HCT116 (cell line): Measurements from ENCODE around the gene CARNS1. TPM values are rescaled to one million over a fixed set of nuclear protein-coding genes. Genes with fewer than 3 reads are reported as not detected.

Source experiments
- ATAC-seq: fragments of 200-7000 bp; cut with Tn5 transposase; 2 replicates; pipeline ENCODE4 v1.9.1; 2020; ENCODE audit warnings: mild to moderate bottlenecking, moderate library complexity
- BruUV-seq: library from RNA; stranded (reverse); fragments of 400-500 nt; replicated peaks from 2 replicates; lab custom pipeline; 2021; lab: Mats Ljungman, UMichigan
- CTCF ChIA-PET: fragments of 300-600 bp; sonication (Branson Sonifier 250); formaldehyde crosslinking; loops from one replicate; lab custom pipeline; 2021; ENCODE audit warnings: antibody characterized with exemption; lab: Charles Lee
- POLR2A ChIA-PET: fragments of 300-600, 350-600 bp; sonication (Branson Sonifier 250); formaldehyde crosslinking; loops from one replicate; lab custom pipeline; 2021; ENCODE audit warnings: antibody characterized with exemption; lab: Charles Lee
- RAD21 ChIA-PET, 2 experiments: fragments of 300-600 bp; sonication (Branson Sonifier 250); formaldehyde crosslinking; loops; one replicate each; lab custom pipeline; 2023; ENCODE audit warnings: low total read pairs in 2 of 2; ENCODE audit not compliant: uncharacterized antibody in 2 of 2, unreplicated experiment in 2 of 2, low non-redundant PET in 1 of 2; lab: Charles Lee
- DNase-seq: peaks from one replicate; pipeline ENCODE4 v3.0.0-alpha.2; 2010; ENCODE audit warnings: low read depth, low spot score
- H2AFZ ChIP-seq: fragments of 200-600 bp; shearing (Covaris generic), sonication (generic); 2 replicates; pipeline ENCODE4 v1.6.1; 2017; ENCODE audit warnings: low read depth, mixed run types, mixed read lengths, antibody characterized with exemption, low read length; ENCODE audit not compliant: poor library complexity, severe bottlenecking
- H3K27ac ChIP-seq: 2 replicates; pipeline ENCODE4 v1.5.1; 2012; ENCODE audit warnings: low read depth, low read length
- H3K27me3 ChIP-seq: fragments of 200-600 bp; sonication (generic); 2 replicates; pipeline ENCODE4 v1.6.1; 2016; ENCODE audit warnings: mixed run types, low read length, mixed read lengths; ENCODE audit not compliant: insufficient read depth
- H3K36me3 ChIP-seq, 2 experiments: fragments of 200-500 bp in 1 of 2; fragments of 200-600 bp in 1 of 2; sonication (Bioruptor generic) in 1 of 2; sonication (generic) in 1 of 2; 2 replicates each; pipeline versions ENCODE4 v1.5.1 to v1.6.1; 2014 to 2016; ENCODE audit warnings: low read length in 2 of 2, inconsistent platforms in 1 of 2, mixed read lengths in 1 of 2, mixed run types in 1 of 2; ENCODE audit not compliant: insufficient read depth in 2 of 2, control insufficient read depth in 1 of 2
- H3K4me1 ChIP-seq, 2 experiments: fragments of 200-600 bp in 1 of 2; sonication (generic) in 1 of 2; 2 replicates each; pipeline versions ENCODE4 v1.5.1 to v1.6.1; 2012 to 2017; ENCODE audit warnings: low read length in 2 of 2, inconsistent platforms in 1 of 2, mild to moderate bottlenecking in 1 of 2, mixed read lengths in 1 of 2, mixed run types in 1 of 2, moderate library complexity in 1 of 2; ENCODE audit not compliant: insufficient read depth in 2 of 2, control insufficient read depth in 1 of 2
- H3K4me2 ChIP-seq: fragments of 200-600 bp; sonication (generic); 2 replicates; pipeline ENCODE4 v1.6.1; 2017; ENCODE audit warnings: mixed run types, low read length, mixed read lengths
- H3K4me3 ChIP-seq, 2 experiments: fragments of 200-600 bp in 1 of 2; sonication (generic) in 1 of 2; replicated peaks in 1 of 2; 2 replicates each; pipeline ENCODE4 v1.5.1; 2011 to 2016; ENCODE audit warnings: low read length in 2 of 2, control low read depth in 1 of 2, low read depth in 1 of 2, mild to moderate bottlenecking in 1 of 2, mixed read lengths in 1 of 2, mixed run types in 1 of 2
- H3K79me2 ChIP-seq: fragments of 200-600 bp; sonication (generic); 2 replicates; pipeline ENCODE4 v1.6.1; 2017; ENCODE audit warnings: mild to moderate bottlenecking, mixed run types, low read length, moderate library complexity, mixed read lengths; ENCODE audit not compliant: insufficient read depth
- H3K9ac ChIP-seq: fragments of 200-600 bp; sonication (generic); 2 replicates; pipeline ENCODE4 v1.6.1; 2016; ENCODE audit warnings: low read length, mixed read lengths
- H3K9me2 ChIP-seq: fragments of 200-600 bp; sonication (generic), shearing (Covaris generic); 2 replicates; pipeline ENCODE4 v1.6.1; 2017; ENCODE audit warnings: mixed run types, mild to moderate bottlenecking, moderate library complexity; ENCODE audit not compliant: insufficient read depth
- H3K9me3 ChIP-seq, 2 experiments: fragments of 200-500 bp in 1 of 2; fragments of 200-600 bp in 1 of 2; sonication (Bioruptor generic) in 1 of 2; sonication (generic) in 1 of 2; 2 replicates each; pipeline ENCODE4 v1.6.1; 2014 to 2017; ENCODE audit warnings: low read length in 2 of 2, mixed read lengths in 2 of 2, inconsistent platforms in 1 of 2, low read depth in 1 of 2, mild to moderate bottlenecking in 1 of 2, mixed run types in 1 of 2, moderate library complexity in 1 of 2; ENCODE audit not compliant: control insufficient read depth in 1 of 2, insufficient read depth in 1 of 2
- H4K20me1 ChIP-seq: fragments of 200-600 bp; sonication (generic), shearing (Covaris generic); 2 replicates; pipeline ENCODE4 v1.6.1; 2017; ENCODE audit warnings: mixed run types, mild to moderate bottlenecking, moderate library complexity; ENCODE audit not compliant: insufficient read depth
- CBX3 ChIP-seq: IDR thresholded peaks from 2 replicates; pipeline ENCODE4 v1.6.1; 2012; ENCODE audit warnings: low read depth
- CEBPB ChIP-seq: IDR thresholded peaks from 2 replicates; pipeline ENCODE4 v1.6.1; 2012; ENCODE audit warnings: low read depth
- EZH2 ChIP-seq: fragments of 200-600 bp; sonication (generic); IDR thresholded peaks from 2 replicates; pipeline ENCODE4 v1.6.1; 2017; ENCODE audit warnings: antibody characterized with exemption, mixed run types
- FOSL1 ChIP-seq: IDR thresholded peaks from 2 replicates; pipeline ENCODE4 v1.6.1; 2012; ENCODE audit warnings: low read depth
- JUND ChIP-seq: IDR thresholded peaks from 2 replicates; pipeline ENCODE4 v1.6.1; 2012
- SIN3A ChIP-seq: IDR thresholded peaks from 2 replicates; pipeline ENCODE4 v1.6.1; 2012; ENCODE audit warnings: low read depth
- SP1 ChIP-seq: IDR thresholded peaks from 2 replicates; pipeline ENCODE4 v1.6.1; 2012; ENCODE audit warnings: low read depth
- TCF7L2 ChIP-seq: IDR thresholded peaks from 2 replicates; pipeline ENCODE4 v1.7.0; 2011; ENCODE audit warnings: borderline replicate concordance, inconsistent platforms; ENCODE audit not compliant: insufficient read depth, insufficient read length; ENCODE audit errors: extremely low read depth
- ZFX ChIP-seq: fragments of 450-650 bp; IDR thresholded peaks from 2 replicates; pipeline ENCODE4 v1.6.1; 2017
- ZNF274 ChIP-seq: fragments of 200-500 bp; sonication (Bioruptor generic); IDR thresholded peaks from 2 replicates; pipeline ENCODE4 v1.6.1; 2014; ENCODE audit warnings: mild to moderate bottlenecking, low read depth, low read length, inconsistent platforms
- intact Hi-C: fragments of 100-400 bp; cut with micrococcal nuclease; formaldehyde crosslinking; loops from 2 replicates; pipeline ENCODE4 v1.10.0; 2022
- total RNA-seq: library from RNA; stranded (reverse); gene quantifications from one replicate; pipeline ENCODE4 v1.2.1, GENCODE V29; 2021; ENCODE audit not compliant: unreplicated experiment
- TF ChIP-seq, protein P1 (sequence below): IDR thresholded peaks from 2 replicates; pipeline ENCODE4 v1.6.1; 2012; ENCODE audit warnings: low read depth
- TF ChIP-seq, protein P2 (sequence below): IDR thresholded peaks from 2 replicates; pipeline ENCODE4 v1.6.1; 2012
- TF ChIP-seq, protein P3 (sequence below), 3 experiments: fragments of 200-600 bp in 1 of 3; sonication (generic) in 1 of 3; IDR thresholded peaks in 2 of 3; conservative IDR thresholded peaks in 1 of 3; 2 replicates each; pipeline ENCODE4 v1.5.1; 2012 to 2017; ENCODE audit warnings: low read depth in 2 of 3, low read length in 2 of 3, antibody characterized with exemption in 1 of 3, borderline replicate concordance in 1 of 3, control low read depth in 1 of 3, mild to moderate bottlenecking in 1 of 3, mixed read lengths in 1 of 3, mixed run types in 1 of 3, moderate library complexity in 1 of 3; ENCODE audit not compliant: insufficient read depth in 1 of 3
- TF ChIP-seq, protein P4 (sequence below): IDR thresholded peaks from 2 replicates; pipeline ENCODE4 v1.6.1; 2011; ENCODE audit warnings: mild to moderate bottlenecking, low read length, moderate library complexity; ENCODE audit not compliant: insufficient replicate concordance; ENCODE audit errors: extremely low read depth

The CARNS1 gene
- total RNA-seq, 1 experiment from 2014 or later, result 1.0 TPM

DNA sequence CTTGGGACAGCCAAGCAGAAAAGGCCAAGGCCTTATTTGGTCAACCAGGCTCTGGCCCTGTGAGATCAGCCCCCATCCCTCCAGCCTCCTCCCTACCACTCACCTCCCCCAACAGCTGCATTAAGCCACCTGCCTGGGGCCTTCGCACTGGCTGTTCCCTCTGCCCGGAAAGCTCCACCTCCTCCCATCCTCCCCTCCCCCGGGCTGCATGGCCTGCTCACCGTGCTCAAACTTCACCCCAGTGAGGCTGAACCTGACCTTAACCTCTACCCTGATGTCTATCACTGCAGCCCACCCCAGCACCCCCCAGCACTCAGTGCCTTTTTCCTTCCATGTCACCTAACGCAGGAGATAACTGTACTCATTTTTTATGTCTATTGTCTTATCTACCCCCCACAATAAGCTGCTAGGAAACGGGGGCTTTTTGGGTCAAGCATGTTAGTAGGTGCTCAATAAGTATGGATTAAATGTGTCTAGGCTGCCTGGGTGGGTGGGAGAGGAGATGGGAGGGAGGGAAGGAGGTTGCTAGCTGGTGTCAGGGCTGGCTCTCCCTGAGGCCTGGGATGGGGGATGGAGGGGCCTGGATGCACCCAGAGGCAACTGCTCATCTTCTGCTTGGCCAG lies 21.1 kb downstream of the CARNS1 start:
- H3K27ac ChIP-seq, result peak overlapping the region; percentile 1; the same call in 1 of the 2 replicates

More for the DNA sequence above, 21.1 kb downstream of the CARNS1 start:
- Histone ChIP-seq H4K20me1 (no peaks in the 10 kb centered on the region), H3K36me3 (peaks cover 9 to 10% of the 10 kb centered on the region in 2 experiments; a peak in 3 of 4 replicates), H3K79me2 (no peaks in the 10 kb centered on the region), H3K4me2 (no peak overlapping the region)
- TF ChIP-seq CBX3 (no peak), JUND (no peak), CEBPB (no peak), FOSL1 (no peak), SP1 (no peak), SIN3A (no peak), EZH2 (no peak), TCF7L2 (no peak), ZFX (no peak), ZNF274 (no peak)
- TF ChIP-seq, protein P1, sequence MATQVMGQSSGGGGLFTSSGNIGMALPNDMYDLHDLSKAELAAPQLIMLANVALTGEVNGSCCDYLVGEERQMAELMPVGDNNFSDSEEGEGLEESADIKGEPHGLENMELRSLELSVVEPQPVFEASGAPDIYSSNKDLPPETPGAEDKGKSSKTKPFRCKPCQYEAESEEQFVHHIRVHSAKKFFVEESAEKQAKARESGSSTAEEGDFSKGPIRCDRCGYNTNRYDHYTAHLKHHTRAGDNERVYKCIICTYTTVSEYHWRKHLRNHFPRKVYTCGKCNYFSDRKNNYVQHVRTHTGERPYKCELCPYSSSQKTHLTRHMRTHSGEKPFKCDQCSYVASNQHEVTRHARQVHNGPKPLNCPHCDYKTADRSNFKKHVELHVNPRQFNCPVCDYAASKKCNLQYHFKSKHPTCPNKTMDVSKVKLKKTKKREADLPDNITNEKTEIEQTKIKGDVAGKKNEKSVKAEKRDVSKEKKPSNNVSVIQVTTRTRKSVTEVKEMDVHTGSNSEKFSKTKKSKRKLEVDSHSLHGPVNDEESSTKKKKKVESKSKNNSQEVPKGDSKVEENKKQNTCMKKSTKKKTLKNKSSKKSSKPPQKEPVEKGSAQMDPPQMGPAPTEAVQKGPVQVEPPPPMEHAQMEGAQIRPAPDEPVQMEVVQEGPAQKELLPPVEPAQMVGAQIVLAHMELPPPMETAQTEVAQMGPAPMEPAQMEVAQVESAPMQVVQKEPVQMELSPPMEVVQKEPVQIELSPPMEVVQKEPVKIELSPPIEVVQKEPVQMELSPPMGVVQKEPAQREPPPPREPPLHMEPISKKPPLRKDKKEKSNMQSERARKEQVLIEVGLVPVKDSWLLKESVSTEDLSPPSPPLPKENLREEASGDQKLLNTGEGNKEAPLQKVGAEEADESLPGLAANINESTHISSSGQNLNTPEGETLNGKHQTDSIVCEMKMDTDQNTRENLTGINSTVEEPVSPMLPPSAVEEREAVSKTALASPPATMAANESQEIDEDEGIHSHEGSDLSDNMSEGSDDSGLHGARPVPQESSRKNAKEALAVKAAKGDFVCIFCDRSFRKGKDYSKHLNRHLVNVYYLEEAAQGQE, result no peak
- TF ChIP-seq, protein P2, sequence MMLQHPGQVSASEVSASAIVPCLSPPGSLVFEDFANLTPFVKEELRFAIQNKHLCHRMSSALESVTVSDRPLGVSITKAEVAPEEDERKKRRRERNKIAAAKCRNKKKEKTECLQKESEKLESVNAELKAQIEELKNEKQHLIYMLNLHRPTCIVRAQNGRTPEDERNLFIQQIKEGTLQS, result no peak
- TF ChIP-seq, protein P3, sequence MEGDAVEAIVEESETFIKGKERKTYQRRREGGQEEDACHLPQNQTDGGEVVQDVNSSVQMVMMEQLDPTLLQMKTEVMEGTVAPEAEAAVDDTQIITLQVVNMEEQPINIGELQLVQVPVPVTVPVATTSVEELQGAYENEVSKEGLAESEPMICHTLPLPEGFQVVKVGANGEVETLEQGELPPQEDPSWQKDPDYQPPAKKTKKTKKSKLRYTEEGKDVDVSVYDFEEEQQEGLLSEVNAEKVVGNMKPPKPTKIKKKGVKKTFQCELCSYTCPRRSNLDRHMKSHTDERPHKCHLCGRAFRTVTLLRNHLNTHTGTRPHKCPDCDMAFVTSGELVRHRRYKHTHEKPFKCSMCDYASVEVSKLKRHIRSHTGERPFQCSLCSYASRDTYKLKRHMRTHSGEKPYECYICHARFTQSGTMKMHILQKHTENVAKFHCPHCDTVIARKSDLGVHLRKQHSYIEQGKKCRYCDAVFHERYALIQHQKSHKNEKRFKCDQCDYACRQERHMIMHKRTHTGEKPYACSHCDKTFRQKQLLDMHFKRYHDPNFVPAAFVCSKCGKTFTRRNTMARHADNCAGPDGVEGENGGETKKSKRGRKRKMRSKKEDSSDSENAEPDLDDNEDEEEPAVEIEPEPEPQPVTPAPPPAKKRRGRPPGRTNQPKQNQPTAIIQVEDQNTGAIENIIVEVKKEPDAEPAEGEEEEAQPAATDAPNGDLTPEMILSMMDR (IDR thresholded peaks at IDR 0.05 in 2 of 3, conservative IDR thresholded peaks at IDR 0.05 in 1 of 3; ENCODE audit: borderline replicate concordance in 1 of 3, insufficient read depth in 1 of 3, low read depth in 2 of 3, low read length in 2 of 3), result no peak
- TF ChIP-seq, protein P4, sequence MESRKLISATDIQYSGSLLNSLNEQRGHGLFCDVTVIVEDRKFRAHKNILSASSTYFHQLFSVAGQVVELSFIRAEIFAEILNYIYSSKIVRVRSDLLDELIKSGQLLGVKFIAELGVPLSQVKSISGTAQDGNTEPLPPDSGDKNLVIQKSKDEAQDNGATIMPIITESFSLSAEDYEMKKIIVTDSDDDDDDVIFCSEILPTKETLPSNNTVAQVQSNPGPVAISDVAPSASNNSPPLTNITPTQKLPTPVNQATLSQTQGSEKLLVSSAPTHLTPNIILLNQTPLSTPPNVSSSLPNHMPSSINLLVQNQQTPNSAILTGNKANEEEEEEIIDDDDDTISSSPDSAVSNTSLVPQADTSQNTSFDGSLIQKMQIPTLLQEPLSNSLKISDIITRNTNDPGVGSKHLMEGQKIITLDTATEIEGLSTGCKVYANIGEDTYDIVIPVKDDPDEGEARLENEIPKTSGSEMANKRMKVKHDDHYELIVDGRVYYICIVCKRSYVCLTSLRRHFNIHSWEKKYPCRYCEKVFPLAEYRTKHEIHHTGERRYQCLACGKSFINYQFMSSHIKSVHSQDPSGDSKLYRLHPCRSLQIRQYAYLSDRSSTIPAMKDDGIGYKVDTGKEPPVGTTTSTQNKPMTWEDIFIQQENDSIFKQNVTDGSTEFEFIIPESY, result no peak
- TF ChIP-seq, all 23 proteins: peak for 0
- H3K27me3 ChIP-seq, result no peaks in the 10 kb centered on the region
- POLR2A ChIA-PET, result no interaction called here
- H3K4me1 ChIP-seq, result peaks cover 0 to 16% of the 10 kb centered on the region in 2 experiments; a peak in 3 of 4 replicates
- BruUV-seq, result no TSS peak
- H2AFZ ChIP-seq, result no peak overlapping the region
- H3K9ac ChIP-seq, result no peak overlapping the region
- H3K9me2 ChIP-seq, result no peaks in the 10 kb centered on the region
- no peak for ATAC-seq
- H3K9me3 ChIP-seq, result no peaks in the 10 kb centered on the region
- no peak for DNase-seq
- intact Hi-C loops, result no loop called here
- no peak overlapping the region for H3K4me3 ChIP-seq
- RAD21 ChIA-PET, result no interaction called here
- CTCF ChIA-PET, result no interaction called here
